GM12878 (cell line): ENCODE data around the gene ZNF511. TPM values are rescaled to one million over a fixed set of nuclear protein-coding genes. Genes with fewer than 3 reads are reported as not detected.

Source experiments
- ATAC-seq: fragments of 200-7000 bp; cut with Tn5 transposase; 3 replicates; pipeline ENCODE4 v1.9.1; 2020; ENCODE audit warnings: mild to moderate bottlenecking, moderate library complexity
- BruUV-seq: library from RNA; stranded (reverse); fragments of 400-500 nt; replicated peaks from 2 replicates; lab custom pipeline; 2021; lab: Mats Ljungman, UMichigan
- CTCF ChIA-PET: fragments of 300-600 bp; sonication (Branson Sonifier 250); formaldehyde crosslinking; extraction: SDS; loops from one replicate; lab custom pipeline; 2021; ENCODE audit warnings: inconsistent platforms; lab: Yijun Ruan, JAX
- POLR2A ChIA-PET: fragments of 350-600 bp; formaldehyde crosslinking; extraction: SDS; loops from one replicate; lab custom pipeline; 2021; ENCODE audit warnings: inconsistent platforms; lab: Charles Lee
- RAD21 ChIA-PET: fragments of 300-600 bp; sonication (Branson Sonifier 250); formaldehyde crosslinking; loops from one replicate; lab custom pipeline; 2023; ENCODE audit warnings: antibody characterized with exemption; ENCODE audit not compliant: unreplicated experiment; lab: Charles Lee
- SMC1A ChIA-PET: fragments of 300-600 bp; sonication (Branson Sonifier 250); formaldehyde crosslinking; loops from one replicate; lab custom pipeline; 2023; ENCODE audit not compliant: unreplicated experiment, uncharacterized antibody; lab: Charles Lee
- DNase-seq: peaks from one replicate; pipeline ENCODE4 v3.0.0-alpha.2; 2011; ENCODE audit warnings: low read depth, low spot score
- FAIRE-seq: peaks from 3 replicates; lab custom pipeline; 2011; peaks lifted over from hg19 to GRCh38; lab: Jason Lieb, UNC
- H2AFZ ChIP-seq: 2 replicates; pipeline ENCODE4 v1.6.0; 2011; ENCODE audit warnings: low read depth, low read length, control low read depth; ENCODE audit not compliant: control insufficient read depth
- H3K27ac ChIP-seq: 2 replicates; pipeline ENCODE4 v1.5.1; 2011; ENCODE audit warnings: control low read depth; ENCODE audit not compliant: control insufficient read depth, insufficient read depth
- H3K27me3 ChIP-seq, 2 experiments: replicated peaks in 1 of 2; 2 replicates each; pipeline versions ENCODE4 v1.6.0 to v1.6.1; 2011; ENCODE audit warnings: low read length in 1 of 2; ENCODE audit not compliant: control insufficient read depth in 2 of 2, insufficient read depth in 2 of 2
- H3K36me3 ChIP-seq, 2 experiments: 2 replicates each; pipeline ENCODE4 v1.5.1; 2011; ENCODE audit warnings: low read length in 1 of 2; ENCODE audit not compliant: control insufficient read depth in 2 of 2, insufficient read depth in 2 of 2
- H3K4me1 ChIP-seq: 2 replicates; pipeline ENCODE4 v1.6.1; 2011; ENCODE audit warnings: mild to moderate bottlenecking, low read length, moderate library complexity, mixed read lengths; ENCODE audit not compliant: control insufficient read depth, insufficient read depth
- H3K4me2 ChIP-seq: 2 replicates; pipeline ENCODE4 v1.6.0; 2011; ENCODE audit warnings: control low read depth; ENCODE audit not compliant: control insufficient read depth, insufficient read depth
- H3K4me3 ChIP-seq: fragments of 200-600 bp; sonication (generic); 2 replicates; pipeline ENCODE4 v1.5.1; 2016
- H3K79me2 ChIP-seq: 2 replicates; pipeline ENCODE4 v1.6.0; 2011; ENCODE audit warnings: low read length; ENCODE audit not compliant: control insufficient read depth, insufficient read depth
- H3K9ac ChIP-seq: 2 replicates; pipeline ENCODE4 v1.8.0; 2011; ENCODE audit warnings: low read length, control low read depth, mixed read lengths; ENCODE audit not compliant: control insufficient read depth, insufficient read depth
- H3K9me3 ChIP-seq: replicated peaks from 3 replicates; pipeline ENCODE4 v1.5.1; 2011; ENCODE audit warnings: mild to moderate bottlenecking, low read length; ENCODE audit not compliant: control insufficient read depth, insufficient read depth
- H4K20me1 ChIP-seq: 2 replicates; pipeline ENCODE4 v1.6.0; 2011; ENCODE audit not compliant: control insufficient read depth, insufficient read depth
- BACH1 ChIP-seq: fragments of 450-650 bp; IDR thresholded peaks from 2 replicates; pipeline ENCODE4 v1.6.1; 2017; ENCODE audit warnings: mild to moderate bottlenecking, borderline replicate concordance
- HCFC1 ChIP-seq: fragments of 150-350 bp; IDR thresholded peaks from 2 replicates; pipeline ENCODE4 v1.6.1; 2014; ENCODE audit warnings: low read length
- NR2F1 ChIP-seq: fragments of 450-650 bp; conservative IDR thresholded peaks from 2 replicates; pipeline ENCODE4 v1.6.1; 2017; ENCODE audit warnings: mild to moderate bottlenecking
- POLR2A ChIP-seq: IDR thresholded peaks from 2 replicates; pipeline ENCODE4 v1.6.1; 2011; ENCODE audit warnings: low read depth, mild to moderate bottlenecking, low read length
- TARDBP ChIP-seq: IDR thresholded peaks from 2 replicates; pipeline ENCODE4 v1.6.1; 2016; ENCODE audit warnings: borderline replicate concordance
- WGBS: methylation state at CpG from one replicate; pipeline ENCODE4 v1.1.6; 2016; ENCODE audit warnings: low lambda C conversion rate; ENCODE audit not compliant: insufficient replicate concordance, insufficient coverage; ENCODE audit errors: missing lambda C conversion rate; 5-methylcytosine and 5-hydroxymethylcytosine counted together
- in situ Hi-C: fragments of 300-500 bp; cut with MboI; formaldehyde crosslinking; loops from 9 replicates; pipeline ENCODE4 v1.14.3; 2018; ENCODE audit warnings: mixed read lengths
- intact Hi-C: fragments of 100-400 bp; cut with micrococcal nuclease; formaldehyde crosslinking; loops from one replicate; pipeline ENCODE4 v1.14.2; 2022; ENCODE audit not compliant: unreplicated experiment
- polyA plus RNA-seq, 11 experiments: library from polyadenylated mRNA; depleted of rRNA in 4 of 11; unstranded in 6 of 11; stranded (reverse) in 5 of 11; fragments of >200 nt; fragmentation: Nextera tagmentation in 4 of 11; fragmentation: Illumina TruSeq in 1 of 11; extraction: Ambion mirVana in 4 of 11; extraction: Trizol in 1 of 11; gene quantifications; 1 replicate in 1 of 11; 2 replicates in 10 of 11; pipeline versions ENCODE4 v1.2.1 to v1.2.3, GENCODE V29; 2011 to 2016; ENCODE audit warnings: inconsistent platforms in 2 of 11, missing spikeins in 2 of 11, low read depth in 1 of 11
- total RNA-seq, 4 experiments: library from RNA; depleted of rRNA in 3 of 4; stranded (reverse); fragments of >200 nt in 3 of 4; fragmentation: Illumina TruSeq in 1 of 4; extraction: Trizol in 1 of 4; gene quantifications; 2 replicates each; pipeline versions ENCODE4 v1.2.1 to v1.2.3, GENCODE V29; 2013 to 2021
- TF ChIP-seq, protein P1 (sequence below): fragments of 450-650 bp; IDR thresholded peaks from 2 replicates; pipeline ENCODE4 v1.6.1; 2017; ENCODE audit warnings: mild to moderate bottlenecking, moderate library complexity
- TF ChIP-seq, protein P2 (sequence below): IDR thresholded peaks from 2 replicates; pipeline ENCODE4 v1.6.1; 2011; ENCODE audit warnings: borderline replicate concordance, low read depth, mild to moderate bottlenecking, moderate library complexity, low read length; ENCODE audit not compliant: insufficient read depth, poor library complexity, severe bottlenecking

Gene ZNF511
- total and polyA plus RNA-seq, 10 of the 15 experiments (the other 5 are each of a cell fraction or from before 2014, with no cell fraction given): 0.58 to 110 (median 32.0) TPM

DNA sequence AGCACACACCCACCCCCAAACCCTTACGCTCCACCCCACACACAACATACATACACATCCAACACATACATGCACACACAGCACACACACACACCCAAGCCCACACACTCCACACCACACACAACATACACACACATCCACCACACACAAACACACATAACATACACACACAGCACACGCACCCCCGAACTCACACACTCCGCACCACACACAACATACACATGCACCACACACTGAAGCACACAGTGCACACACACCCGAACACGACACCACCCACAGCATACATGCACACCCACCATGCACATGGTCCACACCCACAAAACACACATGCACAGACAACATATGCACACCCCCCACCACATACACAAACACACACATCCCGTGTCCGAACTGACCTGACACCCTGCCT is 40.5 kb downstream of the ZNF511 start:
- no peak overlapping the region for H3K4me2 ChIP-seq
- ChIA-PET RAD21 (no interaction called here), SMC1A (no interaction called here), CTCF (no interaction called here), POLR2A (no interaction called here)
- no peaks in the 10 kb centered on the region; a peak in 1 of 4 replicates for H3K27me3 ChIP-seq
- no peaks in the 10 kb centered on the region for H3K79me2 ChIP-seq
- no peaks in the 10 kb centered on the region for H3K4me1 ChIP-seq
- no peak overlapping the region for H3K4me3 ChIP-seq
- 81% methylated on average over 8 of the region's 8 CpGs for WGBS
- H3K9ac ChIP-seq: no peak overlapping the region
- ATAC-seq: no peak
- H3K9me3 ChIP-seq: no peaks in the 10 kb centered on the region
- no peak for DNase-seq
- H2AFZ ChIP-seq: no peak overlapping the region
- no peak overlapping the region for H3K27ac ChIP-seq
- no peak for FAIRE-seq
- in situ Hi-C loops: no loop called here
- intact Hi-C loops: no loop called here
- TF ChIP-seq, protein P1, sequence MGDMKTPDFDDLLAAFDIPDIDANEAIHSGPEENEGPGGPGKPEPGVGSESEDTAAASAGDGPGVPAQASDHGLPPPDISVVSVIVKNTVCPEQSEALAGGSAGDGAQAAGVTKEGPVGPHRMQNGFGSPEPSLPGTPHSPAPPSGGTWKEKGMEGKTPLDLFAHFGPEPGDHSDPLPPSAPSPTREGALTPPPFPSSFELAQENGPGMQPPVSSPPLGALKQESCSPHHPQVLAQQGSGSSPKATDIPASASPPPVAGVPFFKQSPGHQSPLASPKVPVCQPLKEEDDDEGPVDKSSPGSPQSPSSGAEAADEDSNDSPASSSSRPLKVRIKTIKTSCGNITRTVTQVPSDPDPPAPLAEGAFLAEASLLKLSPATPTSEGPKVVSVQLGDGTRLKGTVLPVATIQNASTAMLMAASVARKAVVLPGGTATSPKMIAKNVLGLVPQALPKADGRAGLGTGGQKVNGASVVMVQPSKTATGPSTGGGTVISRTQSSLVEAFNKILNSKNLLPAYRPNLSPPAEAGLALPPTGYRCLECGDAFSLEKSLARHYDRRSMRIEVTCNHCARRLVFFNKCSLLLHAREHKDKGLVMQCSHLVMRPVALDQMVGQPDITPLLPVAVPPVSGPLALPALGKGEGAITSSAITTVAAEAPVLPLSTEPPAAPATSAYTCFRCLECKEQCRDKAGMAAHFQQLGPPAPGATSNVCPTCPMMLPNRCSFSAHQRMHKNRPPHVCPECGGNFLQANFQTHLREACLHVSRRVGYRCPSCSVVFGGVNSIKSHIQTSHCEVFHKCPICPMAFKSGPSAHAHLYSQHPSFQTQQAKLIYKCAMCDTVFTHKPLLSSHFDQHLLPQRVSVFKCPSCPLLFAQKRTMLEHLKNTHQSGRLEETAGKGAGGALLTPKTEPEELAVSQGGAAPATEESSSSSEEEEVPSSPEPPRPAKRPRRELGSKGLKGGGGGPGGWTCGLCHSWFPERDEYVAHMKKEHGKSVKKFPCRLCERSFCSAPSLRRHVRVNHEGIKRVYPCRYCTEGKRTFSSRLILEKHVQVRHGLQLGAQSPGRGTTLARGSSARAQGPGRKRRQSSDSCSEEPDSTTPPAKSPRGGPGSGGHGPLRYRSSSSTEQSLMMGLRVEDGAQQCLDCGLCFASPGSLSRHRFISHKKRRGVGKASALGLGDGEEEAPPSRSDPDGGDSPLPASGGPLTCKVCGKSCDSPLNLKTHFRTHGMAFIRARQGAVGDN: no peak
- no peak for TF ChIP-seq BACH1
- peak; percentile 64 for TF ChIP-seq TARDBP
- TF ChIP-seq NR2F1: no peak
- peak; percentile 66 for TF ChIP-seq POLR2A
- TF ChIP-seq, protein P2, sequence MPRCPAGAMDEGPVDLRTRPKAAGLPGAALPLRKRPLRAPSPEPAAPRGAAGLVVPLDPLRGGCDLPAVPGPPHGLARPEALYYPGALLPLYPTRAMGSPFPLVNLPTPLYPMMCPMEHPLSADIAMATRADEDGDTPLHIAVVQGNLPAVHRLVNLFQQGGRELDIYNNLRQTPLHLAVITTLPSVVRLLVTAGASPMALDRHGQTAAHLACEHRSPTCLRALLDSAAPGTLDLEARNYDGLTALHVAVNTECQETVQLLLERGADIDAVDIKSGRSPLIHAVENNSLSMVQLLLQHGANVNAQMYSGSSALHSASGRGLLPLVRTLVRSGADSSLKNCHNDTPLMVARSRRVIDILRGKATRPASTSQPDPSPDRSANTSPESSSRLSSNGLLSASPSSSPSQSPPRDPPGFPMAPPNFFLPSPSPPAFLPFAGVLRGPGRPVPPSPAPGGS: peak; percentile 8
- TF ChIP-seq HCFC1: no peak
- H3K36me3 ChIP-seq: no peaks in the 10 kb centered on the region
- no peaks in the 10 kb centered on the region for H4K20me1 ChIP-seq
- BruUV-seq: no TSS peak
